Thyroid gland (tissue), 4 donors: ENCODE data around the gene PLPPR1. TPM values are rescaled to one million over a fixed set of nuclear protein-coding genes. Genes with fewer than 3 reads are reported as not detected.

Experiments used
- DNase-seq, 2 donors: peaks; one replicate each; pipeline ENCODE4 v3.0.0-alpha.2; 2019
- H3K27ac ChIP-seq, 3 donors: fragments of 200-600 bp; sonication (generic); 1 replicate in 2 of 3; 2 replicates in 1 of 3; pipeline ENCODE4 v1.5.1; 2016 to 2019; ENCODE audit warnings: mild to moderate bottlenecking in 1 of 3, moderate library complexity in 1 of 3
- H3K27me3 ChIP-seq: fragments of 200-600 bp; sonication (generic); one replicate; pipeline ENCODE4 v1.5.1; 2019
- H3K36me3 ChIP-seq, 2 donors: fragments of 200-600 bp; sonication (generic); one replicate each; pipeline ENCODE4 v1.5.1; 2016 to 2019
- H3K4me1 ChIP-seq, 2 donors: fragments of 200-600 bp; sonication (generic); one replicate each; pipeline ENCODE4 v1.5.1; 2017 to 2019
- H3K4me3 ChIP-seq, 3 donors: fragments of 200-600 bp; sonication (generic); replicated peaks in 1 of 3; 1 replicate in 2 of 3; 2 replicates in 1 of 3; pipeline ENCODE4 v1.5.1; 2016; ENCODE audit warnings: mild to moderate bottlenecking in 1 of 3
- H3K9me3 ChIP-seq: fragments of 200-600 bp; sonication (generic); one replicate; pipeline ENCODE4 v1.5.1; 2017
- POLR2A ChIP-seq, 2 donors: fragments of 450-650 bp; IDR thresholded peaks; one replicate each; pipeline ENCODE4 v1.6.1; 2017; ENCODE audit warnings: antibody characterized with exemption in 2 of 2, mild to moderate bottlenecking in 2 of 2, moderate library complexity in 1 of 2
- WGBS, 2 donors: methylation state at CpG; one replicate each; pipeline ENCODE4 v1.1.5; 2017; 5-methylcytosine and 5-hydroxymethylcytosine counted together
- intact Hi-C: fragments of 100-400 bp; cut with DNase I; formaldehyde crosslinking; loops from one replicate; pipeline ENCODE4 v1.15.1; 2023
- total RNA-seq, 4 donors: library from RNA; depleted of rRNA; stranded (reverse); fragments of >200 nt; gene quantifications; one replicate each; pipeline ENCODE4 v1.2.3, GENCODE V29; 2016
- TF ChIP-seq, protein P1 (sequence below), 6 experiments: fragments of 200-600 bp in 3 of 6; fragments of 450-650 bp in 3 of 6; sonication (generic) in 3 of 6; IDR thresholded peaks; one replicate each; pipeline ENCODE4 v1.5.1; 2016 to 2019; ENCODE audit warnings: antibody characterized with exemption in 6 of 6, mild to moderate bottlenecking in 2 of 6, inconsistent platforms in 1 of 6, moderate library complexity in 1 of 6

Gene PLPPR1
- total RNA-seq, 4 donors from 2014 or later = 0.22 to 0.24 TPM; not detected in 2

DNA sequence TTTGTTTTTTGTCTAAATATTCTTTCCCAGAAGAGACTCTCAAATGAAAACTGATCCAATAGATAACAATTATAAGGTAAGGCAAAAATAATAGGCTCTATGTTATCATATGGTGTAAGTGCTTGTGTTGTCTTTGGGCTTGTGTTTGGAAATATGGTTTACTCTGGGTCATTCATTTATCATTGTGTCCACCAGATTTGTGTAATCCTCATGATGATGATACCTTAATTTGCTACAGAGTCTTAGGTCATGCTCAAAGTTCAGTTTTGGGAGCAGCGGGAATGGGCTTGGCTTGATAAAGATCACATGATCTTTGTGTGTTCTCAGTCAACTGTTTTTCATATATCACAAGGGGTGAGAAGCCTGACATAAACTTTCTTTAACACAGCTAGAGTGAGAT lies 34.2 kb downstream of the PLPPR1 start:
- intact Hi-C loops = no loop called here
- Histone ChIP-seq H3K4me3 (no peak overlapping the region), H3K27me3 (no peaks in the 10 kb centered on the region), H3K9me3 (no peaks in the 10 kb centered on the region), H3K27ac (no peak overlapping the region), H3K36me3 (no peaks in the 10 kb centered on the region), H3K4me1 (no peaks in the 10 kb centered on the region)
- TF ChIP-seq, protein P1, sequence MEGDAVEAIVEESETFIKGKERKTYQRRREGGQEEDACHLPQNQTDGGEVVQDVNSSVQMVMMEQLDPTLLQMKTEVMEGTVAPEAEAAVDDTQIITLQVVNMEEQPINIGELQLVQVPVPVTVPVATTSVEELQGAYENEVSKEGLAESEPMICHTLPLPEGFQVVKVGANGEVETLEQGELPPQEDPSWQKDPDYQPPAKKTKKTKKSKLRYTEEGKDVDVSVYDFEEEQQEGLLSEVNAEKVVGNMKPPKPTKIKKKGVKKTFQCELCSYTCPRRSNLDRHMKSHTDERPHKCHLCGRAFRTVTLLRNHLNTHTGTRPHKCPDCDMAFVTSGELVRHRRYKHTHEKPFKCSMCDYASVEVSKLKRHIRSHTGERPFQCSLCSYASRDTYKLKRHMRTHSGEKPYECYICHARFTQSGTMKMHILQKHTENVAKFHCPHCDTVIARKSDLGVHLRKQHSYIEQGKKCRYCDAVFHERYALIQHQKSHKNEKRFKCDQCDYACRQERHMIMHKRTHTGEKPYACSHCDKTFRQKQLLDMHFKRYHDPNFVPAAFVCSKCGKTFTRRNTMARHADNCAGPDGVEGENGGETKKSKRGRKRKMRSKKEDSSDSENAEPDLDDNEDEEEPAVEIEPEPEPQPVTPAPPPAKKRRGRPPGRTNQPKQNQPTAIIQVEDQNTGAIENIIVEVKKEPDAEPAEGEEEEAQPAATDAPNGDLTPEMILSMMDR (IDR thresholded peaks at IDR 0.05) = no peak
- no peak for TF ChIP-seq POLR2A (IDR thresholded peaks at IDR 0.05)
- 92 to 100% methylated on average over 1 of the region's 1 CpG for WGBS, 2 donors
- DNase-seq = no peak

DNA sequence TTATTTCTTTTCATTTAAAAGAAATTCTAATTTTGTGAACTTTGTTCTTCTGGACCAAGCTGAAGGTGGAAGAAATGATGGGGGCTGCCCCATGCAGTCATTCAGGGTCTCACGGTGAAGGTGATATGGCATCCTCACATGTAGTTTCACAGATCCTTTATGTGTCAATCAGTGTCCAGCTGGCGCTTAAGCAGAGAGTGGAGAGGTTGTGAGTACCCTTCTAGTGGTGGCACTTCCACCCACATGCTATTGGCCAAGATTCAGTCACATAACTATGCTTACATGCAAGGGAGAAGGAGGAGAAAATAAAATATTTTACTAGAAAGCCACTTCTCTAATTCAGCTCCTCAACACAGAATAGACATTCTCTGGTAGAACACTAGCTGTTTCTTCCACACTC lies 34.7 kb downstream of the PLPPR1 start:
- TF ChIP-seq, protein P1 (IDR thresholded peaks at IDR 0.05) = no peak
- TF ChIP-seq POLR2A (IDR thresholded peaks at IDR 0.05) = no peak
- DNase-seq = no peak
- intact Hi-C loops = no loop called here
- H3K4me3 ChIP-seq = no peak overlapping the region
- H3K27ac ChIP-seq = no peak overlapping the region
- no peaks in the 10 kb centered on the region for H3K4me1 ChIP-seq
- H3K36me3 ChIP-seq = no peaks in the 10 kb centered on the region
- H3K27me3 ChIP-seq = no peaks in the 10 kb centered on the region
- H3K9me3 ChIP-seq = no peaks in the 10 kb centered on the region
- 32 to 44% methylated on average over 2 of the region's 2 CpGs for WGBS, 2 donors

DNA sequence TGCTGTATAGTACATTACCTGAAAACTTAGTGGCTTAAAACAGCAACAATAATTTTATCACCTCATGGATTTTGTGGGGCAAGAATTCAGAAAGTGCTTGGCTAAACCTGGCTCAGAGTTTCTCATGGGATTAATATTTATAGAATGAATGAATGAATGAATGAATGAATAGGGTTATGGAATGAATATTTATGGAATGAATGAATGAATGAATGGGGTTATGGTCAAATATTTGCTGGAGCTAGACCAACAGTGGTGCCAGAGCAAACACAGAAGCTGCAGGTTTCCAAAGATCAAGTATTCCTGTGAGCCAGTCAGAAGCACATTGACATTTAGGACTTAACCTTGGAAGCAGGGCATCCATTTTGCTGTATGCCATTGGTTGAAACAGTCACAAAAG lies 35.7 kb downstream of the PLPPR1 start:
- H3K4me3 ChIP-seq = no peak overlapping the region
- TF ChIP-seq, protein P1 (IDR thresholded peaks at IDR 0.05) = no peak
- no peak for TF ChIP-seq POLR2A (IDR thresholded peaks at IDR 0.05)
- no peaks in the 10 kb centered on the region for H3K36me3 ChIP-seq
- intact Hi-C loops = no loop called here
- H3K9me3 ChIP-seq = no peaks in the 10 kb centered on the region
- no peaks in the 10 kb centered on the region for H3K4me1 ChIP-seq
- no peak overlapping the region for H3K27ac ChIP-seq
- no peaks in the 10 kb centered on the region for H3K27me3 ChIP-seq
- DNase-seq = no peak

DNA sequence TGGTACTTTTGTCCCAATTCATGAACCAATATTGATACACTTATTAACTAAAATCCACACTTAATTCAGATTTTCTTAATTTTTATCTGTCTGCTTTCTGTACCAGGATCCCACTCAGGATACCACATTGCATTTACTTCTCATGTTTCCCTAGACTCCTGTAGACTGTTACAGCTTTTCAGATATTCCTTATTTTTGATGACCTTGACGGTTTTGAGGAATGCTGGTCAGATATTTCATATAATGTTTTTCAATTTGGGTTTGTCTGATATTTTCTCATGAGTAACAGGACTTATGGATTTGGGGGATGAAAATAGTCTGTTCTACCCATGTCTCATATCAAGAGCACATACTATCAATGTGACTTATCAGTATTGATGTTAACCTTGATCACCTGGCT lies 37.4 kb downstream of the PLPPR1 start:
- Histone ChIP-seq H3K27ac (no peak overlapping the region), H3K36me3 (no peaks in the 10 kb centered on the region), H3K4me1 (no peaks in the 10 kb centered on the region), H3K9me3 (no peaks in the 10 kb centered on the region), H3K27me3 (no peaks in the 10 kb centered on the region), H3K4me3 (no peak overlapping the region)
- DNase-seq = no peak
- TF ChIP-seq, protein P1 (IDR thresholded peaks at IDR 0.05) = no peak
- TF ChIP-seq POLR2A (IDR thresholded peaks at IDR 0.05) = no peak
- 83 to 89% methylated on average over 1 of the region's 1 CpG for WGBS, 2 donors
- intact Hi-C loops = no loop called here

DNA sequence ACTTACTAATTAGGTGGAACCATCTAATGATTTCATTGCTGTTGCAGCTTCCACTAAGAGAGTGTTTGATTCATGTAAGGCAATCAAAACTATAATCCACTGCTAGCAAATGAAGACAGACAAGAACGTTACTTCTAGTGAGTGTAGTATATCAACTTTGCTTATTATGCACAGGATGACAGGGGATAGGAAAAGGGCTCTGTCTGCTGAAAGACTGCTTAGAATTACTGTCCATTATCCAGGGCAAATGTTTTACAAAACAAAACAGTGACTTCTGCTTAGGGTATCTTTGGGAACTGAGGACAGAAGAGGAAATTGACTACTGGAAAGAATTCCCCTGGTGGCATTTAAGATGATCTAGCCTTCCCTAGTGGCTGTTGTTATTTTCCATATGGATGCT lies 40.2 kb downstream of the PLPPR1 start:
- H3K9me3 ChIP-seq = no peaks in the 10 kb centered on the region
- no peaks in the 10 kb centered on the region for H3K4me1 ChIP-seq
- H3K36me3 ChIP-seq = no peaks in the 10 kb centered on the region
- H3K27ac ChIP-seq = no peak overlapping the region
- H3K27me3 ChIP-seq = no peaks in the 10 kb centered on the region
- H3K4me3 ChIP-seq = no peak overlapping the region
- no peak for TF ChIP-seq POLR2A (IDR thresholded peaks at IDR 0.05)
- TF ChIP-seq, protein P1 (IDR thresholded peaks at IDR 0.05) = no peak
- no peak for DNase-seq
- intact Hi-C loops = no loop called here
- 59 to 69% methylated on average over 1 of the region's 1 CpG for WGBS, 2 donors
